ENCODE results near the gene NDRG3. TPM values are rescaled to one million over a fixed set of nuclear protein-coding genes. Genes with fewer than 3 reads are reported as not detected.

The NDRG3 gene
- total and polyA plus RNA-seq, 2 of the 4 experiments (the other 2 are of a cell fraction) = 24.8 to 34.2 TPM

- TF ChIP-seq FOS (IDR thresholded peaks at IDR 0.05; ENCODE audit: low read depth, low read length) (no peak), CEBPB (IDR thresholded peaks at IDR 0.05; ENCODE audit: low read depth, low read length) (no peak)
These were observed 6.7 kb upstream of the NDRG3 start (continued) for GRCh38 chr20:36752582-36752981.

GRCh38 chr20:36745234-36745926 is 510 bp downstream of the NDRG3 start:
- peak overlapping the region; percentile 15; the same call in 1 of the 2 replicates for H4K5ac ChIP-seq (ENCODE audit: low read depth, low read length)
- H3K9me3 ChIP-seq (ENCODE audit: control insufficient read depth, insufficient read depth, low read length) = no peaks in the 10 kb centered on the region
- H3K36me3 ChIP-seq (ENCODE audit: control insufficient read depth, insufficient read depth, low read length) = no peaks in the 10 kb centered on the region
- H3K14ac ChIP-seq (replicated peaks; ENCODE audit: low read depth, low read length) = peak overlapping the region; percentile 52
- peak overlapping the region; percentile 95 for H2AK9ac ChIP-seq (replicated peaks; ENCODE audit: low read depth, low read length, poor library complexity)
- peak overlapping the region; percentile 2; the same call in 1 of the 2 replicates for H3K27ac ChIP-seq (ENCODE audit: insufficient read depth, low read length)
- no peaks in the 10 kb centered on the region; the same call in 1 of the 2 replicates for H4K20me1 ChIP-seq (ENCODE audit: insufficient read depth, low read length)
- no peak overlapping the region for H2BK5ac ChIP-seq (ENCODE audit: low read depth, low read length, poor library complexity, severe bottlenecking)
- ChIA-PET CTCF (interaction anchor here (0.9 to 1.6 kb wide), 7 partner anchors 9 to 203 kb away, joined by 3 to 8 read pairs (median 4); partner anchors contain the start of gene DSN1), POLR2A (ENCODE audit: unreplicated experiment) (interaction anchor here (0.7 kb wide), 1 partner anchor 31 kb away, joined by 14 read pairs; no protein-coding TSS in a partner anchor)
- dilution Hi-C loops (cut with HindIII; ENCODE audit: low sequenced_read_pairs, unreplicated experiment) = no loop called here
- H2BK20ac ChIP-seq (ENCODE audit: low read depth, low read length) = no peak overlapping the region
- no peak for TF ChIP-seq CTCF (conservative IDR thresholded peaks at IDR 0.05; ENCODE audit: low read depth, low read length)
- no peak for TF ChIP-seq BHLHE40 (IDR thresholded peaks at IDR 0.05; ENCODE audit: low read depth, low read length)
- H3K4me2 ChIP-seq (ENCODE audit: low read depth, low read length) = peak overlapping the region; percentile 98
- peak overlapping the region; percentile 66 for H3K4me3 ChIP-seq (ENCODE audit: insufficient read depth, low read depth, low read length)
- in situ Hi-C loops (cut with MboI; ENCODE audit: low sequenced_read_pairs) = no loop called here
- no peaks in the 10 kb centered on the region for H3K27me3 ChIP-seq (ENCODE audit: control insufficient read depth, insufficient read depth, low read length)
- intact Hi-C loops (cut with micrococcal nuclease) = no loop called here
- no peak overlapping the region for H3K18ac ChIP-seq (ENCODE audit: low read depth, low read length)
- H2BK15ac ChIP-seq (ENCODE audit: low read depth, low read length) = no peak overlapping the region
- peak overlapping the region in 1 of 2 experiments; percentile 32; a peak in 1 of 4 replicates for H4K8ac ChIP-seq (ENCODE audit: low read depth in 2 of 2, low read length in 2 of 2)
- DNase-seq = no peak
- H3K79me1 ChIP-seq (ENCODE audit: low read depth in 1 of 2, low read length in 2 of 2) = peaks cover 15 to 17% of the 10 kb centered on the region in 2 experiments; a peak in 3 of 4 replicates
- H2AFZ ChIP-seq (replicated peaks; ENCODE audit: low read length, poor library complexity) = peak overlapping the region; percentile 100
- H3K9ac ChIP-seq (ENCODE audit: low read depth, low read length) = peak overlapping the region; percentile 52
- peak overlapping the region; percentile 38; the same call in 1 of the 2 replicates for H3K56ac ChIP-seq (ENCODE audit: extremely low read depth, insufficient read depth, low read length)
- no peaks in the 10 kb centered on the region for H3K9me1 ChIP-seq (ENCODE audit: insufficient read depth, low read length)
- peak overlapping the region; percentile 90 for H3K23ac ChIP-seq (ENCODE audit: low read depth, low read length)
- H3K4me1 ChIP-seq (ENCODE audit: control insufficient read depth, insufficient read depth, low read length) = peaks cover 2% of the 10 kb centered on the region; the same call in 1 of the 2 replicates
- no TSS peak for BruUV-seq (replicated peaks)
- H3K4ac ChIP-seq (ENCODE audit: low read depth, low read length) = no peak overlapping the region
- H2BK120ac ChIP-seq (ENCODE audit: low read depth, low read length) = no peak overlapping the region
- no peak overlapping the region for H4K91ac ChIP-seq (ENCODE audit: insufficient read depth, low read depth, low read length)
- 7% methylated on average over 15 of the region's 44 CpGs; no CpG with 5 or more reads in 1 of the 2 experiments for WGBS, 2 experiments (ENCODE audit: extremely low coverage in 2 of 2, insufficient read length in 1 of 2)
- H2AK5ac ChIP-seq (ENCODE audit: low read depth, low read length) = peak overlapping the region; percentile 80; the same call in 1 of the 2 replicates
- peak; percentile 56 for ATAC-seq (ENCODE audit: low read depth)
